ENCODE data around the gene THEMIS.

Gene THEMIS

DNA sequence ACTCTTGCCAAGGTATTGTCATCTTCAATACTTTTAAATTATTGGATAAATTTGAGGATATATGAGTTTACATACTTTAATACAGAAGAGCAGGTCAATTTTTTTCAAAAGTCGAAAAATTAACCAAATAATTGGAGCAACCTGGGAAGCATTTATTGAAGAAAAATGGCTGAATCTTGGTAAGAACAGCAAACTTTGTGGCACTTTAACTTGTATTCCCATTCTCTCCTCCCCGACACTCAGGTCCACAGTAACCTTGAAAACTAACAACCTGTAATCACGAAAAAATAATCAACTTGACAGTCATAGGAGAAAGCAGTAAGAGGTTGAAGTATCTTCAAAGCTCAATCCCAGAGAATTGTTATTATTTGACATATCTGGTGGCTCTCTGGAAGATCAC is 55.6 kb downstream of the THEMIS start:
- no peak for DNase-seq (ENCODE audit: low spot score)
- in situ Hi-C loops (cut with MboI; ENCODE audit: low pct_unique_long_range_greater_than_20kb, low sequenced_read_pairs, unreplicated experiment): no loop called here
- TF ChIP-seq, protein P1, sequence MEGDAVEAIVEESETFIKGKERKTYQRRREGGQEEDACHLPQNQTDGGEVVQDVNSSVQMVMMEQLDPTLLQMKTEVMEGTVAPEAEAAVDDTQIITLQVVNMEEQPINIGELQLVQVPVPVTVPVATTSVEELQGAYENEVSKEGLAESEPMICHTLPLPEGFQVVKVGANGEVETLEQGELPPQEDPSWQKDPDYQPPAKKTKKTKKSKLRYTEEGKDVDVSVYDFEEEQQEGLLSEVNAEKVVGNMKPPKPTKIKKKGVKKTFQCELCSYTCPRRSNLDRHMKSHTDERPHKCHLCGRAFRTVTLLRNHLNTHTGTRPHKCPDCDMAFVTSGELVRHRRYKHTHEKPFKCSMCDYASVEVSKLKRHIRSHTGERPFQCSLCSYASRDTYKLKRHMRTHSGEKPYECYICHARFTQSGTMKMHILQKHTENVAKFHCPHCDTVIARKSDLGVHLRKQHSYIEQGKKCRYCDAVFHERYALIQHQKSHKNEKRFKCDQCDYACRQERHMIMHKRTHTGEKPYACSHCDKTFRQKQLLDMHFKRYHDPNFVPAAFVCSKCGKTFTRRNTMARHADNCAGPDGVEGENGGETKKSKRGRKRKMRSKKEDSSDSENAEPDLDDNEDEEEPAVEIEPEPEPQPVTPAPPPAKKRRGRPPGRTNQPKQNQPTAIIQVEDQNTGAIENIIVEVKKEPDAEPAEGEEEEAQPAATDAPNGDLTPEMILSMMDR (IDR thresholded peaks at IDR 0.05; ENCODE audit: extremely low read depth, insufficient read depth, missing control alignments): no peak

DNA sequence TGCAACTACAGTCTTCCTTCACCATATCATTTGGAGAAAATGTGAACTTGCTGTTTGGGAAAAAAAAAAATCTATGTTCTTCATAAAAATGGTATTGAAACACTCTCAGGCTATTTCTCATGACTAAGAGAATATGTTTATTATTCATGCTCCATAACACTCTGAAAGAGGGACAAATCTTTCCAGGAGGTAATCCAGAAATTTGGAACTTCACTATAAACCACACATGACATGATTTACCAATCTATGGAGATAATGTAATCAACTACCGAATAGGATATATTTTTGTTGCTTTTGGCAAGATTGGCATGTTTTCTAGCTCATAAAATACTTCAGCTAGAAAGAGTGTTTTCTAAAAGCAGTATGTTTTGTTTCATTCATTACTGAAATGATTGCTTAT is 56.3 kb downstream of the THEMIS start:
- TF ChIP-seq, protein P1 (IDR thresholded peaks at IDR 0.05; ENCODE audit: extremely low read depth, insufficient read depth, missing control alignments): no peak
- in situ Hi-C loops (cut with MboI; ENCODE audit: low pct_unique_long_range_greater_than_20kb, low sequenced_read_pairs, unreplicated experiment): no loop called here
- DNase-seq (ENCODE audit: low spot score): no peak

DNA sequence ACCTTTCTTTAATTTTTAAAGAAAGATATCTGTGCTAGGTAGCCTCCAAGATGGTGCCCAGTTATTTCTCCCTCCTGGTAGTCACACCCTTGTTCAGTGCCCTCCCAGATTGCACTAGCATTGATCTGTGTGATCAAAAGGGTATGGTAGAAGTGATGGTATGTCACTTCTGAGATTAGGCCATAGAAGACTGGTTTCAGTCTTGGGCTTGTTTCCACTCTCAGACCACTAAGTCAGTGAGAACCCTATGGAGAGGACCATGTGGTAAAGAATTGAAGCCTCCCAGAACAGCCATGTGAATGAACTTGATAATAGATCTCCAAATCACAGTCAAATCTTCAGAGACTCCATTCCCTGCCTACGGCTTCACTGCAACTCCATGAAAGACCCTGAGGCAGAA is 57.3 kb downstream of the THEMIS start:
- in situ Hi-C loops (cut with MboI; ENCODE audit: low pct_unique_long_range_greater_than_20kb, low sequenced_read_pairs, unreplicated experiment): no loop called here
- TF ChIP-seq, protein P1 (IDR thresholded peaks at IDR 0.05; ENCODE audit: extremely low read depth, insufficient read depth, missing control alignments): no peak
- DNase-seq (ENCODE audit: low spot score): no peak

DNA sequence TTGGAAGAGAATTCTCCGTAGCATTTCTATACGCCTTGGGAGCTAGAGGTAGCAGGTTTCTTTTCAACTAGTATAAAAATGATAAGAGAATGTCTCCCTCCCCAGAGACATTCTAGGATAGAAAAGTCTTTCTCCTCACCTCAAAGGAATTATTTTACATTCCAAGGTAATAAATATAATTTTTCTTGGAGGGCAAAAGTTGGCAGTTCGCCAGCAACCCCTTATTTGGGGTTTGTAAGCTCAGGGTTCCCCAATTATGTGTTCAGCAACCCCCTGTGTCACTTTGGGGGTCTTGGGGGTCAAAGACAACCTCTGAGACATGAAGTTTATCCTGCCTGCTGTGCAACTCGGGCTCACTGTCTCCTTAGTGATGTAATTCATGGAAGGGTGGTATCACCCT is 58.3 kb downstream of the THEMIS start:
- TF ChIP-seq, protein P1 (IDR thresholded peaks at IDR 0.05; ENCODE audit: extremely low read depth, insufficient read depth, missing control alignments): no peak
- in situ Hi-C loops (cut with MboI; ENCODE audit: low pct_unique_long_range_greater_than_20kb, low sequenced_read_pairs, unreplicated experiment): no loop called here
- DNase-seq (ENCODE audit: low spot score): no peak

DNA sequence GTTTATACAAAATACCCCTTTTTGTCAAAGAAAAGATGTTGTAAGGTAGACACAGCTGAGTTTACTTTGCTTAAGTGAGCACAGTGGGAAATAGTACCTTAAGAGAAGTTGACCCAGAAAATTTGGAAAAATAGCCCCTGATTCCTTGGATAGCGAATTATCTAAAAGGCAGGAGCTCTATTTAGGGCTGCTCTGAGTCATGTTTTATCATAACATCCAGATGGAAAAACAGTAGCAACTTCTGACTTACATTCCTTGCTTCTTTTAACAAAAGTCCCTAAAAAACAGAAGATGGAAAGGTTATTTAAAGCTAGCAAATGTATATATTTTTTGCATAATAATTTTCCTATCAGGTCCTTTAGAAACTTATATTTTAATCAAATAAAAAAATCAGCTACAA is 59.0 kb downstream of the THEMIS start:
- TF ChIP-seq, protein P1 (IDR thresholded peaks at IDR 0.05; ENCODE audit: extremely low read depth, insufficient read depth, missing control alignments): no peak
- in situ Hi-C loops (cut with MboI; ENCODE audit: low pct_unique_long_range_greater_than_20kb, low sequenced_read_pairs, unreplicated experiment): no loop called here
- no peak for DNase-seq (ENCODE audit: low spot score)

DNA sequence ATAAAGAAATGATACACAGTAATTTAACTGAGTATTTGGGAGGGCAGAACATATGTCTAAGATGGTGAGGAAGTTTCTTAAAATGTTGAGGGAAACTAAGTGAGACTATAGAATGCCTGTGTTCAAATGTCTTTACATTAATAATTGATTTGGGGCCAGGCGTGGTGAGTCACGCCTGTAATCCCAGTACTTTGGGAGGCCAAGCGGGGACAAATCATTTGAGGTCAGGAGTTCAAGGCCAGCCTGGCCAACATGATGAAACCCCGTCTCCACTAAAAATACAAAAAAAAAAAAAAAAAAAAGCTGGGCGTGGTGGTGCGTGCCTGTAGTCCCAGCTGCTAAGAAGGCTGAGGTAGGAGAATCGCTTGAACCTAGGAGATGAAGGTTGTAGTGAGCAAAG is 66.7 kb downstream of the THEMIS start:
- in situ Hi-C loops (cut with MboI; ENCODE audit: low pct_unique_long_range_greater_than_20kb, low sequenced_read_pairs, unreplicated experiment): no loop called here
- TF ChIP-seq, protein P1 (IDR thresholded peaks at IDR 0.05; ENCODE audit: extremely low read depth, insufficient read depth, missing control alignments): no peak

DNA sequence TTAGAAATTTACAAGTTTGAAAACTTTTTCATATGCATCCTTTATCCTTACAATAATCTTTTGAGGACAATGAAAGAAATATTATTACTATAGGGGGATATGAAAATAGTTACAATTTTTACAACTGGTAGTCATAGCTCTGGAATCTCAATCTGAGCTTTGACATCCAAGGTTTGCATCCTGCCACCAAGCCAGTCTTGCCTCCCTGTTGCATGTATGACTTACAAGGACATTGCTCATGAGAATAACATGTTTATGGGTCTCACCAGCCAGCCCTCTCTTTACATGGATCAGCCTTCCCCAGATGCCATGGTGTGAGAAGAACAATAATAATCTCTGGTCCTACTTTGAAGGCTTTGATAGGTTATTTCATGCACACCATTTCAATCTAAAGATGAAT is 67.5 kb downstream of the THEMIS start:
- TF ChIP-seq, protein P1 (IDR thresholded peaks at IDR 0.05; ENCODE audit: extremely low read depth, insufficient read depth, missing control alignments): no peak
- no peak for DNase-seq (ENCODE audit: low spot score)
- in situ Hi-C loops (cut with MboI; ENCODE audit: low pct_unique_long_range_greater_than_20kb, low sequenced_read_pairs, unreplicated experiment): no loop called here

More for the DNA sequence above, 66.7 kb downstream of the THEMIS start:
- no peak for DNase-seq (ENCODE audit: low spot score)

All from GM13977 (cell line).